ENCODE results near the gene NRGN. TPM values are rescaled to one million over a fixed set of nuclear protein-coding genes. Genes with fewer than 3 reads are reported as not detected.
A peak's percentile ranks its signal among the peaks of the same experiment; 100 is the strongest.

The NRGN gene
- total and polyA plus RNA-seq, 2 of the 4 experiments (the other 2 are of a cell fraction), result 0.54 to 24.8 TPM

DNA sequence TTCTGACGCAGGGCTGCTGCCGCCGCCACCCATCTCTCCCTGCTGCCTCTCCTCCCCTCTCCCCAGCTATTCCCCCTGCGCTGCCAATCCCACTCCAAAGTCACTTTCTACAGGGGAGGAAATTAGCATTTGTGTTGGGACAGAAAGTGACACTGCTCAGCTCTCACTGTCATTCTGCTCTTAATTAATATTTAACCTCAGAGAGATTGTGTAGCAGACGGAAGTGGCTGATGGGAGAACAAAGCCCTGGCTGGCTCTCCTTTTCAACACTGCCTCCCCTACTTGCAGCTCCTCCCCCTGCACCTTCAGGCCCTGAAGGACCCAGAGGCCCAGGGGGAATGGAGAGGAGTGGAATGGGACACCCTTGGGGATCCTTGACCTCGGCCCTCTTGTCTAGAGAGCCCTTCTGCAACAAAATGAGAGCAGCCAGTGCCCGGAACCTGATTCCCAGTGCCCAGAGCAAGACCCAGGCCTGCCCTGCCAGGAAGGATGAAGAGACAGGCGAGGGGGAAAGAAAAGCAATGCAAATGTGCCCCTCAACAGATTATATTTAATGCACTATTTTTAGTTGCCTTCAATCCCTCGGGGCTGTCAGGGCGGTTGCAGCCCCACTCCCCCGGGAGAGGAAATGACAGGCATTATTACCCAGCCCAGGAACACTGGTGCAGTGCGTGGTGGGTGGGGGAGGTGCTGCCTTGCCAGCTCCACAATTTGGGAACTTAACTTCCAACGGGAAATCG lies 14.6 kb upstream of the NRGN start:
- Histone ChIP-seq H2BK15ac (ENCODE audit: low read depth, low read length) (peak overlapping the region; percentile 27; the same call in 1 of the 3 replicates), H3K4me3 (ENCODE audit: insufficient read depth, low read depth, low read length) (no peak overlapping the region), H2AK5ac (ENCODE audit: low read depth, low read length) (peak overlapping the region; percentile 67; the same call in 1 of the 2 replicates), H3K18ac (ENCODE audit: low read depth, low read length) (no peak overlapping the region), H3K9ac (ENCODE audit: low read depth, low read length) (no peak overlapping the region), H2BK120ac (ENCODE audit: low read depth, low read length) (peak overlapping the region; percentile 48), H3K4me1 (ENCODE audit: control insufficient read depth, insufficient read depth, low read length) (peaks cover 5% of the 10 kb centered on the region), H3K36me3 (ENCODE audit: control insufficient read depth, insufficient read depth, low read length) (no peaks in the 10 kb centered on the region), H3K56ac (ENCODE audit: extremely low read depth, insufficient read depth, low read length) (no peak overlapping the region), H3K4me2 (ENCODE audit: low read depth, low read length) (peak overlapping the region; percentile 8), H3K9me3 (ENCODE audit: control insufficient read depth, insufficient read depth, low read length) (no peaks in the 10 kb centered on the region), H3K4ac (ENCODE audit: low read depth, low read length) (no peak overlapping the region; the same call in none of the 2 replicates), H4K5ac (ENCODE audit: low read depth, low read length) (no peak overlapping the region), H3K27ac (ENCODE audit: insufficient read depth, low read length) (no peak overlapping the region), H2BK20ac (ENCODE audit: low read depth, low read length) (peak overlapping the region; percentile 54; the same call in 1 of the 2 replicates), H2AFZ (replicated peaks; ENCODE audit: low read length, poor library complexity) (peak overlapping the region; percentile 88), H3K27me3 (ENCODE audit: control insufficient read depth, insufficient read depth, low read length) (peaks cover 20% of the 10 kb centered on the region), H3K9me1 (ENCODE audit: insufficient read depth, low read length) (peaks cover 12% of the 10 kb centered on the region), H3K14ac (replicated peaks; ENCODE audit: low read depth, low read length) (peak overlapping the region; percentile 53), H4K91ac (ENCODE audit: insufficient read depth, low read depth, low read length) (0 out of 2 replicates have a peak overlapping the region, but pooled peaks have one; percentile 53), H2AK9ac (replicated peaks; ENCODE audit: low read depth, low read length, poor library complexity) (peak overlapping the region; percentile 51), H4K8ac (ENCODE audit: low read depth in 2 of 2, low read length in 2 of 2) (peak overlapping the region in 1 of 2 experiments; percentile 72; a peak in 1 of 4 replicates), H3K79me1 (ENCODE audit: low read depth in 1 of 2, low read length in 2 of 2) (no peaks in the 10 kb centered on the region), H2BK5ac (ENCODE audit: low read depth, low read length, poor library complexity, severe bottlenecking) (no peak overlapping the region), H4K20me1 (ENCODE audit: insufficient read depth, low read length) (no peaks in the 10 kb centered on the region), H3K23ac (ENCODE audit: low read depth, low read length) (peak overlapping the region; percentile 67; the same call in 1 of the 2 replicates)
- in situ Hi-C loops (cut with MboI; ENCODE audit: low sequenced_read_pairs) (no loop called here), intact Hi-C loops (cut with micrococcal nuclease) (no loop called here), dilution Hi-C loops (cut with HindIII; ENCODE audit: low sequenced_read_pairs, unreplicated experiment) (no loop called here)
- CTCF ChIA-PET, result interaction anchor here (1.0 kb wide), 1 partner anchor 19 kb away, joined by 3 read pairs; no protein-coding TSS in a partner anchor
- 80% methylated on average over 2 of the region's 14 CpGs; no CpG with 5 or more reads in 1 of the 2 experiments for WGBS, 2 experiments (ENCODE audit: extremely low coverage in 2 of 2, insufficient read length in 1 of 2)
- no peak for DNase-seq
- POLR2A ChIA-PET (ENCODE audit: unreplicated experiment), result no interaction called here
- peak; percentile 19; the same call in 1 of the 2 replicates for ATAC-seq (ENCODE audit: low read depth)
- no TSS peak for BruUV-seq (replicated peaks)
- TF ChIP-seq RAD21 (IDR thresholded peaks at IDR 0.05; ENCODE audit: low read length) (no peak), MAZ (IDR thresholded peaks at IDR 0.05; ENCODE audit: borderline replicate concordance, low read depth, low read length) (no peak), CEBPB (IDR thresholded peaks at IDR 0.05; ENCODE audit: low read depth, low read length) (no peak), RCOR1 (IDR thresholded peaks at IDR 0.05; ENCODE audit: insufficient replicate concordance, low read length) (no peak), RFX5 (IDR thresholded peaks at IDR 0.05; ENCODE audit: low read depth, low read length) (no peak), FOS (IDR thresholded peaks at IDR 0.05; ENCODE audit: low read depth, low read length) (no peak), NFE2L2 (IDR thresholded peaks at IDR 0.05; ENCODE audit: low read depth, low read length) (no peak), CTCF (conservative IDR thresholded peaks at IDR 0.05; ENCODE audit: low read depth, low read length) (no peak), BHLHE40 (IDR thresholded peaks at IDR 0.05; ENCODE audit: low read depth, low read length) (no peak), SMC3 (IDR thresholded peaks at IDR 0.05; ENCODE audit: low read depth, low read length) (no peak), POLR2A (IDR thresholded peaks at IDR 0.05; ENCODE audit: low read depth, low read length) (no peak), CHD1 (IDR thresholded peaks at IDR 0.05; ENCODE audit: low read depth, low read length) (no peak), MAFK (IDR thresholded peaks at IDR 0.05; ENCODE audit: low read depth, low read length) (no peak)
- TF ChIP-seq, protein P1, sequence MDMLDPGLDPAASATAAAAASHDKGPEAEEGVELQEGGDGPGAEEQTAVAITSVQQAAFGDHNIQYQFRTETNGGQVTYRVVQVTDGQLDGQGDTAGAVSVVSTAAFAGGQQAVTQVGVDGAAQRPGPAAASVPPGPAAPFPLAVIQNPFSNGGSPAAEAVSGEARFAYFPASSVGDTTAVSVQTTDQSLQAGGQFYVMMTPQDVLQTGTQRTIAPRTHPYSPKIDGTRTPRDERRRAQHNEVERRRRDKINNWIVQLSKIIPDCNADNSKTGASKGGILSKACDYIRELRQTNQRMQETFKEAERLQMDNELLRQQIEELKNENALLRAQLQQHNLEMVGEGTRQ (IDR thresholded peaks at IDR 0.05; ENCODE audit: low read depth, low read length), result no peak
- TF ChIP-seq, protein P2, sequence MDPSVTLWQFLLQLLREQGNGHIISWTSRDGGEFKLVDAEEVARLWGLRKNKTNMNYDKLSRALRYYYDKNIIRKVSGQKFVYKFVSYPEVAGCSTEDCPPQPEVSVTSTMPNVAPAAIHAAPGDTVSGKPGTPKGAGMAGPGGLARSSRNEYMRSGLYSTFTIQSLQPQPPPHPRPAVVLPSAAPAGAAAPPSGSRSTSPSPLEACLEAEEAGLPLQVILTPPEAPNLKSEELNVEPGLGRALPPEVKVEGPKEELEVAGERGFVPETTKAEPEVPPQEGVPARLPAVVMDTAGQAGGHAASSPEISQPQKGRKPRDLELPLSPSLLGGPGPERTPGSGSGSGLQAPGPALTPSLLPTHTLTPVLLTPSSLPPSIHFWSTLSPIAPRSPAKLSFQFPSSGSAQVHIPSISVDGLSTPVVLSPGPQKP (IDR thresholded peaks at IDR 0.05; ENCODE audit: borderline replicate concordance, low read depth, low read length), result no peak

Measured in IMR-90 (cell line).